Sigmoid colon (tissue), 7 donors: ENCODE data around the gene ELK1. TPM values are rescaled to one million over a fixed set of nuclear protein-coding genes. Genes with fewer than 3 reads are reported as not detected.

Source experiments
- DNase-seq: peaks from one replicate; pipeline ENCODE4 v3.0.0-alpha.2; 2019
- H3K27ac ChIP-seq, 4 donors: fragments of 200-600 bp; sonication (generic); one replicate each; pipeline ENCODE4 v1.5.1; 2016 to 2019; ENCODE audit warnings: mild to moderate bottlenecking in 1 of 4
- H3K27me3 ChIP-seq, 3 donors: fragments of 200-600 bp; sonication (generic); one replicate each; pipeline ENCODE4 v1.5.1; 2019; ENCODE audit warnings: mild to moderate bottlenecking in 1 of 3
- H3K36me3 ChIP-seq, 4 donors: fragments of 200-600 bp; sonication (generic); one replicate each; pipeline ENCODE4 v1.5.1; 2016 to 2019
- H3K4me1 ChIP-seq, 4 donors: fragments of 200-600 bp; sonication (generic); one replicate each; pipeline ENCODE4 v1.5.1; 2017 to 2019
- H3K4me3 ChIP-seq, 4 donors: fragments of 200-600 bp; sonication (generic); one replicate each; pipeline ENCODE4 v1.5.1; 2017 to 2019; ENCODE audit warnings: mild to moderate bottlenecking in 2 of 4, moderate library complexity in 1 of 4
- H3K9me3 ChIP-seq, 4 donors: fragments of 200-600 bp in 3 of 4; sonication (generic) in 3 of 4; one replicate each; pipeline versions ENCODE4 v1.5.1 to v1.6.1; 2013 to 2019
- EP300 ChIP-seq, 4 donors: sonication (generic); formaldehyde crosslinking; IDR thresholded peaks; one replicate each; pipeline ENCODE4 v1.6.1; 2017; ENCODE audit warnings: antibody characterized with exemption in 4 of 4
- POLR2A ChIP-seq, 2 donors: fragments of 450-650 bp; IDR thresholded peaks; one replicate each; pipeline ENCODE4 v1.6.1; 2016; ENCODE audit warnings: antibody characterized with exemption in 2 of 2, mild to moderate bottlenecking in 2 of 2, moderate library complexity in 2 of 2
- POLR2AphosphoS5 ChIP-seq, 4 donors: sonication (generic); formaldehyde crosslinking; IDR thresholded peaks; one replicate each; pipeline ENCODE4 v1.6.1; 2017; ENCODE audit warnings: antibody characterized with exemption in 4 of 4
- WGBS, 2 donors: extraction: QIAGEN DNeasy Blood & Tissue Kit; methylation state at CpG; one replicate each; pipeline ENCODE4 v1.1.7; 2013; 5-methylcytosine and 5-hydroxymethylcytosine counted together
- intact Hi-C: fragments of 100-400 bp; cut with DNase I; formaldehyde crosslinking; loops from one replicate; pipeline ENCODE4 v1.15.1; 2023
- polyA plus RNA-seq, 3 donors: library from polyadenylated mRNA; stranded (reverse); fragments of 200-250 nt; gene quantifications; one replicate each; pipeline ENCODE4 v1.2.3, GENCODE V29; 2013
- total RNA-seq, 4 donors: library from RNA; depleted of rRNA; stranded (reverse); fragments of >200 nt; gene quantifications; one replicate each; pipeline ENCODE4 v1.1.0, GENCODE V29; 2016
- TF ChIP-seq, protein P1 (sequence below), 4 experiments: fragments of 450-650 bp in 3 of 4; fragments of 200-600 bp in 1 of 4; IDR thresholded peaks; one replicate each; pipeline ENCODE4 v1.5.1; 2016 to 2019; ENCODE audit warnings: antibody characterized with exemption in 4 of 4, mild to moderate bottlenecking in 3 of 4, moderate library complexity in 2 of 4
- donor health status: healthy with polysubstance abuse.
- donor health status: Bipolar disorder and iron deficiency.
- donor health status: healthy.

ELK1 gene
- total and polyA plus RNA-seq, 7 donors: 12.1 to 22.3 (median 17.2) TPM

DNA sequence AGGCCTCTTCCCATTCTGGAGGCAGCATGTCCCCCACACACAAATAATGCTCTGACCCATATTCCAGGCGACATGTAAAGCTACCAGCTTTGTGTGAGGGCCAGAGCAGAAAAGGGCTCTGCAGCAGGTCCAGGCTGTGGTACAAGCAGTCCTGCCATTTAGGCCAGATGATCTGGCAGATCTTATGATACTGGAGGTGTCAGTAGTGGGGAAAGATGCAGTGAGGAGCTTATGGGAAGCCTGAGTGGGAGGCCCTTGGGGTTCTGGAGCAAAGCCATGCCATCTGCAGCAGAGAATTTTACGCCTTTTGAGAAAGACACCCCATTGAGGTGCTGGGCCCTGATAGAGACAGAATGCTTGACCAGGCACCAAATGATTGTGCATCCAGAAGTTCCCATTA lies 38.4 kb downstream of the ELK1 start:
- H3K4me1 ChIP-seq: no peaks in the 10 kb centered on the region
- no peak overlapping the region for H3K4me3 ChIP-seq
- TF ChIP-seq EP300 (IDR thresholded peaks at IDR 0.05) (no peak), POLR2AphosphoS5 (IDR thresholded peaks at IDR 0.05) (no peak), POLR2A (IDR thresholded peaks at IDR 0.05) (no peak)
- TF ChIP-seq, protein P1, sequence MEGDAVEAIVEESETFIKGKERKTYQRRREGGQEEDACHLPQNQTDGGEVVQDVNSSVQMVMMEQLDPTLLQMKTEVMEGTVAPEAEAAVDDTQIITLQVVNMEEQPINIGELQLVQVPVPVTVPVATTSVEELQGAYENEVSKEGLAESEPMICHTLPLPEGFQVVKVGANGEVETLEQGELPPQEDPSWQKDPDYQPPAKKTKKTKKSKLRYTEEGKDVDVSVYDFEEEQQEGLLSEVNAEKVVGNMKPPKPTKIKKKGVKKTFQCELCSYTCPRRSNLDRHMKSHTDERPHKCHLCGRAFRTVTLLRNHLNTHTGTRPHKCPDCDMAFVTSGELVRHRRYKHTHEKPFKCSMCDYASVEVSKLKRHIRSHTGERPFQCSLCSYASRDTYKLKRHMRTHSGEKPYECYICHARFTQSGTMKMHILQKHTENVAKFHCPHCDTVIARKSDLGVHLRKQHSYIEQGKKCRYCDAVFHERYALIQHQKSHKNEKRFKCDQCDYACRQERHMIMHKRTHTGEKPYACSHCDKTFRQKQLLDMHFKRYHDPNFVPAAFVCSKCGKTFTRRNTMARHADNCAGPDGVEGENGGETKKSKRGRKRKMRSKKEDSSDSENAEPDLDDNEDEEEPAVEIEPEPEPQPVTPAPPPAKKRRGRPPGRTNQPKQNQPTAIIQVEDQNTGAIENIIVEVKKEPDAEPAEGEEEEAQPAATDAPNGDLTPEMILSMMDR (IDR thresholded peaks at IDR 0.05): no peak
- intact Hi-C loops: no loop called here
- DNase-seq: no peak
- no peaks in the 10 kb centered on the region for H3K36me3 ChIP-seq
- WGBS, 2 donors: 91 to 95% methylated on average over 2 of the region's 2 CpGs
- no peaks in the 10 kb centered on the region for H3K9me3 ChIP-seq
- no peaks in the 10 kb centered on the region for H3K27me3 ChIP-seq
- H3K27ac ChIP-seq: no peak overlapping the region

DNA sequence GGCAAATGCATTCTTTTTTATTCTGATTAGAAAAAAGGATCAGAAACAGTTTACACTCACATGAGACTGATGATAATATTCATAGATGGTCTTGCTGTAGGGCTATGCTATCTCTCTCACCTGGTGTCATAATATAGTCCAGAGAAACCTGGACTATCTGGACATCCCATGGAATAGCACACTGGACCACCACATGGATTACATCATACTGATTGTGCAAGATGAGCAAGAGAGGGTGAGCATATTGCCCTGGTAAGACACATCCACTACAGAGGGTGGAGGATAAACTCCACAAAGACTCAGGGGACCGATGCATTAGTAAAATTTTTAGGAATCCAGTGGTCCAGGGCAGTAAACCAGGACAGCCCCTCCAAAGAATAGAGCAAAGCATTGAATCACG lies 38.9 kb downstream of the ELK1 start:
- Histone ChIP-seq H3K27me3 (no peaks in the 10 kb centered on the region), H3K27ac (no peak overlapping the region), H3K4me1 (no peaks in the 10 kb centered on the region), H3K36me3 (no peaks in the 10 kb centered on the region), H3K4me3 (no peak overlapping the region), H3K9me3 (no peaks in the 10 kb centered on the region)
- TF ChIP-seq POLR2A (IDR thresholded peaks at IDR 0.05) (no peak), EP300 (IDR thresholded peaks at IDR 0.05) (no peak), POLR2AphosphoS5 (IDR thresholded peaks at IDR 0.05) (no peak)
- TF ChIP-seq, protein P1 (IDR thresholded peaks at IDR 0.05): no peak
- intact Hi-C loops: no loop called here
- no peak for DNase-seq
- 88 to 94% methylated on average over 2 of the region's 2 CpGs for WGBS, 2 donors

DNA sequence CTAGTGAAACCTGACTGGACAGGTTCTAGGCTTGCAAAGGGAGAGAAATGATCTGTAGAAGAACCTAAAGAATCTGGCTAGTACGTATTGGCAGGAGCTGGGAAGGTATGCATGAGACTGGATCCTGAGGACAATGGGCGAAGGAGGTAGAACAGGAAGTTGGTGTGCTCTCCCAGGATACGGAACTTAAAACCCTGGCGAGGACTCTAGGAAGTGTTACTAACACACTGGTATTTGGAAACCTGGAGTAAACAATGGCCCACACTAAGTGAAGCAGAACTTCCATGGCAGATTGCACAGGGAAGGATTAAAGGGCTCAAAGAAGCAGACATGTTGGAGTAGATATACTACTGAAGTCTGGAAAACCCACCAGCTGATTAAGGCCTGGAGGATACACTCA lies 39.9 kb downstream of the ELK1 start:
- TF ChIP-seq, protein P1 (IDR thresholded peaks at IDR 0.05): no peak
- TF ChIP-seq POLR2A (IDR thresholded peaks at IDR 0.05) (no peak), POLR2AphosphoS5 (IDR thresholded peaks at IDR 0.05) (no peak), EP300 (IDR thresholded peaks at IDR 0.05) (no peak)
- Histone ChIP-seq H3K9me3 (no peaks in the 10 kb centered on the region), H3K4me1 (no peaks in the 10 kb centered on the region), H3K36me3 (no peaks in the 10 kb centered on the region), H3K27me3 (no peaks in the 10 kb centered on the region), H3K4me3 (no peak overlapping the region), H3K27ac (no peak overlapping the region)
- no peak for DNase-seq
- intact Hi-C loops: no loop called here
- WGBS, 2 donors: 86 to 90% methylated on average over 4 of the region's 4 CpGs

DNA sequence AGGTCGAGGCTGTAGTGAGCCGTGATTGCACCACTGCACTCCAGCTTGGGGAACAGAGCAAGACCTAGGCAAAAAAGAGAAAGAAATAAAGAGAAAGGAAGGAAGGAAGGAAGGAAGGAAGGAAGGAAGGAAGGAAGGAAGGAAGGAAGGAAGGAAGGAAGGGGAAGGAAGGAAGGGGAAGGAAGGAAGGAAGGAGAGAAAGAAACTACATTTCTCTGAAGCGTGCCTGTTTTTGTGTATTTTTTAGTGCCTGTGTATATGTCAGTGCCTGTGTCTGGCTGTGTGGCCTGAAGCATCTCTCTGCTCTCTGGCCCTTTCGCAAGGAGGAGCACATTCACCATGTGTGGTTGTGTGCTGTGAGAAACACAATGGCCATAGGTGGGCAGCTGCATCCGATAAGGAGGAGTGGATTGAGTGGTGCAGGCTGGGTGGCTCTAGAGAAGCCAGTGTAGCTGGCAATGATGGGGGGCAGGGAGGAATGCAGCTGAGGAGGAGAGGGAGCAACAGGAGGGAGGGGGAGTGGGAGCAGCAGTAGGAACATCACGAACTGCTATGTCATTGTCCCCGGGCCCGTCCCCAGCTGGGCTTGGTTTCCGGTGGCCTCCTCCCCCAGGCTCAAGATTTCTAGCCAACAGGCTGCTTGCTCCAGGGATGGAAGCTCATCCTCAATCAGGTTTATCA lies 42.1 kb downstream of the ELK1 start:
- Histone ChIP-seq H3K4me3 (no peak overlapping the region), H3K9me3 (no peaks in the 10 kb centered on the region), H3K27ac (no peak overlapping the region), H3K27me3 (no peaks in the 10 kb centered on the region), H3K36me3 (no peaks in the 10 kb centered on the region), H3K4me1 (no peaks in the 10 kb centered on the region)
- no peak for TF ChIP-seq EP300 (IDR thresholded peaks at IDR 0.05)
- TF ChIP-seq, protein P1 (IDR thresholded peaks at IDR 0.05): no peak
- no peak for TF ChIP-seq POLR2A (IDR thresholded peaks at IDR 0.05)
- TF ChIP-seq POLR2AphosphoS5 (IDR thresholded peaks at IDR 0.05): no peak
- WGBS, 2 donors: 36 to 61% methylated on average over 9 of the region's 9 CpGs
- DNase-seq: no peak
- intact Hi-C loops: no loop called here

DNA sequence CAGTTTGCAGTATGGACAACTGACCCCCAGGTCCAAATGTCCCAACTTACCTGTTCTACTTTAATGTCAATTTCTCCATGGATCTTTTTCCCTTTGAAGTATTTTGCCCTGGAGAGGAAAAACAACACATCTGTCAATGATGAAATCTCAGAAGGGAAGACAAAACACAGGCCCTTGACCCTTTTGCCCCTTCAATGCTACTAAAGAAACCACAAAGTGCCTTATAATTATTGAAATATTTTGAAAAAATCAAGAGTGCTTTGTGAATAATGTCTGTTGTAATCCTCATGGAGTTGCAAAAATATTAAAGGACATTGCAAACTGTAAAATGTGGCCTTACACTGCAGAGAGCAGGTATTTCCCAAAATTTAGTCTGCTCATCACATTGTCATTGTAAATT lies 43.3 kb downstream of the ELK1 start:
- no peaks in the 10 kb centered on the region for H3K36me3 ChIP-seq
- H3K27me3 ChIP-seq: no peaks in the 10 kb centered on the region
- H3K4me3 ChIP-seq: no peak overlapping the region
- no peaks in the 10 kb centered on the region for H3K4me1 ChIP-seq
- DNase-seq: no peak
- no peak for TF ChIP-seq POLR2AphosphoS5 (IDR thresholded peaks at IDR 0.05)
- TF ChIP-seq, protein P1 (IDR thresholded peaks at IDR 0.05): no peak
- no peak for TF ChIP-seq EP300 (IDR thresholded peaks at IDR 0.05)
- no peak for TF ChIP-seq POLR2A (IDR thresholded peaks at IDR 0.05)
- intact Hi-C loops: no loop called here
- H3K9me3 ChIP-seq: no peaks in the 10 kb centered on the region
- no peak overlapping the region for H3K27ac ChIP-seq
